HG03280 (cell line): Measurements from ENCODE around the gene ZNF747.

Experiments used
- ATAC-seq: cut with Tn5 transposase; IDR thresholded peaks from one replicate; pipeline ENCODE4 v1.9.1; 2021; ENCODE audit warnings: mild to moderate bottlenecking, moderate library complexity; ENCODE audit not compliant: unreplicated experiment

ZNF747 gene

DNA sequence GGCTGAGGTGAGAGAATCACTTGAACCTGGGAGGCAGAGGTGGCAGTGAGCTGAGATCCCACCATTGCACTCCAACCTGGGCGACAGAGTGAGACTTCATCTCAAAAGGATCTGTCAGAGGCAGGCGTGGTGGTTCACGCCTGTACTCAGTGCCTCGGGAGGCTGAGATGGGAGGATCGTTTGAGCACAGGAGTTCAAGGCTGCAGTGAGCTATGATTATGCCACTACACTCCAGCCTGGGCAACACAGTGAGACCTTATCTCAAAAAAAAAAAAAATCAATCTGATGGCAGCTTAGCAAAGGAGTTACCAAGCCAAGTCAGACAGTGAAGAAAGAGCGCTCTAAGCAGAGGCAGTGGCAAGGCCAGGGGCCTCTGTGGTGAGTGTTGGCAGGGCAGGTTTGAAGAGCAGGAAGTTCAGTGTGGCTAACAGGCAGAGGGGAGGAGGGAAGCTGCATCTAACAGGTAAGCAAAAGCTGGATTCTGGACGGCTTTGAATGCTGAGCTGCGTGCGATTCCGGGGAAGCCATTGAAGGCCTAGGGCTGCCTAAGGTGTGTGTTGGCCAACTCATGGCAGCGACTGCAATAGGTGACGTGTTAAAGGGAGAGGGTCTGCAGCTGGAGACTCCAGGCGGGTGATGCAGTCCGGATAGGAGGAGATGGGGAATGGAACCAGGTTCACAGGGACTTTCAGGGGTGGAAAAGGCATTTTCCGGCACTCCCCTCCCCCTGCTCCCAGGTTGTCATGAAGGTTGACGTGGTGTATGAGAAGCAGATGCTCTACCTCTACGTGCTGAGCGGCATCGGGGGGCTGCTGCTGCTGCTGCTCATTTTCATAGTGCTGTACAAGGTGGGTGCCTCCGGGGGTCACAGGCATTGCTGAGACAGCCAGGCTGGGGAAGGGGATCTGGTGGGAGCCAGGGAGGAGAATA lies 15.3 kb downstream of the ZNF747 start:
- no peak for ATAC-seq

DNA sequence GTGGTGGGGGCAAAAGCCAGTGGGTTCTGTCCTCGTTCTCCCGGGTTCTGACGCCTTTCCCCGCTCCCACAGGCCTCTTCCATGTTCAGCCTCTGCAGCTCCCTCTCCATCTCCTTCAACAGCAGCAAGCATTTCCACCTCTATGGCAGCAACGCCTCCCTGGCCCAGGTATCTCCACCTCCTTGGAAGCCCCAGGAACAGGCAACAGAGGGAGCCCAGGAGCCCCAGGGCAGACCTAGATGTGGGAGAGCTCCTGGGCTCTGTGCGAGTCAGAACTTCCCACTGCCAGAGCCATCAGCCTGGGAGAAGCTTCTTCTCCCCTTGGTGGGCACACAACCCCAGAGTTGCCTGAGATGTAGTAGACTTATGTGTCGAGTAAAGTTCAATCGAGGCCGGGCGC lies 16.1 kb downstream of the ZNF747 start:
- ATAC-seq = no peak

DNA sequence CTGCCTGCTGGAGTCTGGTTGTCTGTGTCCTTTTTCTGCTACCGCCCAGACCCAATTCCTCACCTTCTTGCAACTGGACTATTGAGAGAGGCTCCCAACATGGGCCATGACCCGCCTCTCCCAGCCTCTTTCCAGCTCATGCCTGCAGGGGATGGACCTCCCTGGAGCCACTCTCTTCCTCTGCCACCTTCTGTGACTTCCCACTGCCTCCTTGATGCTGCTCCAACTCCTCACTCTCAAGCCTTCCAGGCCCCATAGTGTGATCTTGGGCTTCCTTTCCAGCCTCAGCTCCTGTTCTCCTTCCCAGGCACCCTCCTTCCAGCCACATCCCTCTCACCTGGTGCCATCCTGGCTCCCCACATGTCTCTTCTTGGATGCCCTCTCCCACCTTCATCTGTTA lies 19.4 kb downstream of the ZNF747 start:
- ATAC-seq = no peak

DNA sequence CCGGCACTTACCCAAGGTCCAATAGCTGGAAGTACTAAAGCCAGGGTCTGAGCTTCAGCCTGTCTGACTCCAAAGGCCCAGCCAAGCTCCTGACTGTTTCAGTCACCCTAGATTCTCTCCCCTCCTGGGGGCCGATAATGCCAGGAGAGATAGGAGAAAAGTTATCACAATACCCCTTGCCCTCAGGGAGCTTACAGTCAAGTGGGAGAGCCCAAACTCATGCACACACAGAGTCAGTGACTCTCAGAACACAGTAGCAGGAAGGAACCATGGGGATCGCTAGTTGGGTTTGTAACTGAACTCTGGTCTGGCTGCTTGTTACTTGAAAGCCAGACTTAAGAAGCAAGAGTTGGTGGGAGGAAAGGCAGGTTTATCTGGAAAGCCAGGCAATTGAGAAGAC lies 23.1 kb downstream of the ZNF747 start:
- no peak for ATAC-seq

DNA sequence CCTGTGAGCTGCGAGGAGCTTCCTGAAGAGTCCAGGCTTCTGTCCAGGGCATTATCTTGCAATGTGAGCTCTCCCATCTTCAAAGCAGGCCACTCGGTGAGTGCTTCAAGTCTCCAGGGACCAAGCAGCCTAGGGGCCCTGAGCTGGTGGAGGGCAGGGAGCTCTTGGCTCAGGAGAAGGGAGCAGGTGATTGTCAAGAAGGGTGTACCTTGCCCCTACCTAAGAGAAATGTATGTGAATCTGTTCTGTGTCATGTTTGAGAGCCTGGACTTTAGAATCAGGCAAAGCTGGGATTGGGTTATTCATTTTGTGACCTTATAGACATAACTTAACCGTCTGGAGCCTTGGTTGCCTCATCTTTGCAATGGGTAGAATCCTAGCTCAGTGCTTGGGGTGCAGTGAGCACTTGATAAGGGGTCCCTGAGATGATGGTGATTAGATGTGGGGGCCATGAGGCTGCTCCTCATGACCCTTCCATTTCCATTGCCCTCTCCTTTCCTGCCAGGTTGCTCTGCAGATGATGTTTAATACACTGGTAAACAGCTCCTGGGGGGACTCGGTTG lies 24.2 kb downstream of the ZNF747 start:
- ATAC-seq = no peak

DNA sequence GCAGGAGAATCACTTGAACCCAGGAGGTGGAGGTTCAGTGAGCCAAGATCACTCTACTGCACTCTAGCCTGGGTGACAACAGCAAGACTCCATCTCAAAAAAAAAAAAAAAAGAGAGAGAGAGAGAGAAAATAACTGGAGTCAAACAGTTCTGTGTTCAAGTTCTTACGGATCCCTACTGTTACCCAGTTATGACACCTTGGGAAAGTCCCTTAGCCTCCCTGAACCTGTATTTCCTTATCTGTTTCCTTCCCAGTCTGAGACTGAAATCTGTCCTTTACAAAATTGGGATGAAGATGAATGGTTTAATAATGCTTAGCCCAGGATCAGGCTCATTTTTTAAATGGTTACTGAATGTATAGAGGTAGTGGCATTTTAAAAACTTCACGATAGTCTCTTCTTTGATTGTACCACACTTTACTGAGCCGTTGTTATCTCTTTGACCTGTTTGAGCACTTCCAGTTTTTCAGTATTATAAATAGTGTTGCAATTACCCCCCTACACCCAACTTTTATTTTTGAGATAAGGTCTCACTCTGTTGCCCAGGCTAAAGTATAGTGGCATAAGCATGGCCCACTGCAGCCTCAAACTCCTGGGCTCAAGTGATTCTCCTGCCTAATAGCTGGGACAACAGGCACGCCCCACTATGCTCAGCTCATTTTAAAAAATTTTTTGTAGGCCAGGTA lies 25.4 kb downstream of the ZNF747 start:
- ATAC-seq = no peak

DNA sequence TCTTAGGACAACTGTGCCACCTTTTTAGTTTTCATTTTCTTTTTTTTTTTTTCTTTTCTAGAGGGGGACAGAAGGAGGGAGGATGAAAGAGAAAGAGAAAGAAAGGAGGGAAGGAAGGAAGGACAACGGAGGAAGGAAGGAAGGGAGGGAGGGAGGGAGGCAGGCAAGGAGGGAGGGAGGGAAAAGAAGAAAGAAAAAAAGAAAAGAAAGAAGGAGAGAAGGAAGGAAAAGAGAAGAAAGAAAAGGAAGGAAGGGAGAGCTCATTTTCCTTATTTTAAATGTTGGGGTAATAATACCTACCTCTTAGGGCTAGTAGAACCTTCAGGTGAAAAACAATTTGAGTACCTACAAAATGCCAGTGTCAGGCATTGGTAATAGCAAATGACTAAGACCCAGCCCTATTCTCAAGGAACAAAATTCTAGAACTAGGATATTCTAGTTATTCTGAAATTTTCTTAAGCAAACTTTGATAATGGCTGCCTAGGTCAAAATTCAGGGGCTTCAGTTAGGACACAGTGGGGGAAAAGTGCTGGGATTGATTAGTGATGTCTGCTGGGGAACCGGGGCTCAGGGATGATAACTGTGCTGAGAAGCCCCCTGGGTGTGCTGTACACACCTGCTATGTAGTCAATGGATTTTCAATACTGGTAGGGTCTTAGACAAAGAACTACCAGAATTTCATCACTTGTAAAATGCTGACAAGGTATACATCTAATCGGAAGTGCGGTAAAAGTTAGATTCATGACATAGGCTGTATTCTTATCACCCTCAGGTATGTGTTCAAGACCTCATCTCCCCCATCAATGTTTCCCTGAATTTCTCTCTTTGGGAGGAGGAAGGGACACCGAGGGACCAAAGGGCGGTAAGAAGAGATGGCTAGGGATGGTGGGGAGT lies 31.0 kb downstream of the ZNF747 start:
- ATAC-seq = no peak

DNA sequence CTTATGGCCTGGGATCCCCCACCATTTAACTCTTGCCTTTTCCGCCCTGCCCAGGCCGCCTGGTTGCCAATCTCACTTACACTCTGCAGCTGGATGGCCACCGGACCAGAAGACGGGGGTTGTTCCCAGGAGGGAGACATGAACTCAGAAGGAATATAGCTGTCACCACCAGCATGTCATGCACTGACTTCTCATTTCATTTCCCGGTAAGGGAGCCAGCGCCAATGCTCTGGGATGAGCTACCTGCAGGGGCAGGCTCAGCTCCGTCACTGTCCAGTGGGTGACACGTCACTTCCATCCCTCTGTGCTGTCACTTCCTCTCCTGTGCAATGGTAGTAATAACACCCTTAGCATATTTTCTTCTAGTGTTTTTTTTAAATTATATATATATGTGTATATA lies 35.4 kb downstream of the ZNF747 start:
- ATAC-seq = no peak

DNA sequence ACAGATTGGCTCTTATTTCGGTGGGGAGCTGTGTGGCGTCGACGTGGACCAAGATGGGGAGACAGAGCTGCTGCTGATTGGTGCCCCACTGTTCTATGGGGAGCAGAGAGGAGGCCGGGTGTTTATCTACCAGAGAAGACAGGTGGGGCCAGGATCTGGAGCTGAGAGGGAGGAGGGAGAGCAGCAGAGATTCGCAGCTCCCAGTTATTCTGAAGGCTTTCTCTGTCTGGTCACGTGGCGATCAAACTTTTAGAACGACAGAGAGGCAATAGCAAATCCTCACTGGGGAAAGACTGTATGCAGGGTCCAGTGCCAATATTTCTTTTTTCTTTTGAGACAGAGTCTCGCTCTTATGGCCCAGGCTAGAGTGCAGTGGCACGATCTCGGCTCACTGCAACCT lies 39.9 kb downstream of the ZNF747 start:
- ATAC-seq = no peak

DNA sequence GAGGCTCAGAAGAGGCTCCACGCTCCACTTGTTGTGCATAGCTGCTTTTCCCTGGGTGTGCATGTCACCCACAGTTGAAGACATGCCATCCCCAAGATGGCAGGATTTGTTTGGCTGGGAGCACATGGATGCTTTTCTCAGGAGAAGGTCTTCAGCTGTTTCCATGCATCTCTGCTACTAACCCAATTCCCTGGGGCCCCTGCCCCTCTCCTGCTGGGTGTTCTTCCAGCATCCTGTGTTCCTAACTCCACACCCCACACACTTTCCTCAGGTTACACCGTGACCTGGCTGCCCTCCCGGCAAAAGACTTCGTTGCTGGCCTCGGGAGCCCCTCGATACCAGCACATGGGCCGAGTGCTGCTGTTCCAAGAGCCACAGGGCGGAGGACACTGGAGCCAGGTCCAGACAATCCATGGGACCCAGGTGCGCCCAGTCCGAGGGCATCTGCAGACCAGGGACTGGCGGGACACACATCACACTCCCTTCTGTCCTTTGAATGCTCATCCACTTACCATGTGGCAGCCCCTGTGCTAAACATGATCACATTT lies 40.6 kb downstream of the ZNF747 start:
- no peak for ATAC-seq

DNA sequence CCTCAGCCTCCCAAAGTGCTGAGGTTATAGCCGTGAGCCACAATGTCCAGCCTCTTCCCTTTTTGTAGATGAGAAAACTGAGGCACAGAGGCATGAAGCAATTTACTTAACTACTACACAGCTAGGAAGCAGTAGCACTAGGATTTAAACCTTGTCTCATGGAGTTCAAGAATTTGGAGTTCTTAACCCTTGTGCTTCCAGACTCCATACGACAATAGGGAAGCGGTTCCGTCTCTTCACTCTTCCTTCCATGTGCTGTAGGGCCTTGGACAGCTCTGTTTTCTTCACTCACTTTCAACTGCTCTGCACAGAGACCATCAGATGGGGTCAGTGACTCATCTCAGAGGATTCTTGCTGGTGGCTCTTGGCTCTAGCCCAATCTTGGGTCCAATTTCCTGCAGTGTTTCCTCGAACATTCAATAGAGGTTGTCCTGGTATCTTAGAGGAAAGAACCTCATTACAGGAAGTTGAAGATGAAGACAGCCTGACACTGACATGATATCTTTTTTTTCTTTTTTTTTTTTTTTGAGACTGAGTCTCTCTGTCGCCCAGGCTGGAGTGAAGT lies 42.8 kb downstream of the ZNF747 start:
- ATAC-seq = no peak

DNA sequence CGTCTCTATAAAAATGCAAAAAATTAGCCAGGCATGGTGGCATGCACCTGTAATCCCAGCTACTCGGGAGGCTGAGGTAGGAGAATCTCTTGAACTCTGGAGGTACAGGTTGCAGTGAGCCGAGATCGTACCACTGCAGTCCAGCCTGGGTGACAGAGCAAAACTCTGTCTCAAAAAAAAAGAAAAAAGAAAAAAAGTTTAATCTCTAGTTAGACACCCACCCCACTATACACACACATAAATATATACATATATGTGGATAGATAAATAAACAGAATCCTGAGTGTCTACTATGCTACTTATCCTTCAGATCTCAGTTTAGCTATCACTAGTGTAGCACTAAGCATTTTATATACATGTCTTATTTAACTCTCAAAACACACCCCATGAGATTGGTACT lies 43.4 kb downstream of the ZNF747 start:
- no peak for ATAC-seq

DNA sequence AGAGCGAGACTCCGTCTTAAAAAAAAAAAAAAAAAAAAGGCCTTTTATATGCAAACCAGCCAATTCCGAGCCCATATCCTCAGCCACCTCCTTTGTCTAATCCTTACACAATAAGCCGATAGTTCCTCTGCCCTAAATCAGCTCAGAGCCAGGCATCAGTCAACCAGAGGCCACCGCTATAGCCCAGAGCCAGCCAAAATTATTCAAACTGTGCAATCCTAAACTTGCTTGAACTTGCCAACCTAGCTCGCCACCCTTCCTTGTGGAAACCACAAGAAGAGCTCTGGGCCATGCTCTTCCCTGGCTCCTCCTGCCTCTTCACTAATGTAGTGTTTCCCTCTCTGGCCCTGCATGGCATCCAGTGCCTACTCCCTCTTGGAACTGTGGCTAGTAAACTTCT lies 44.4 kb downstream of the ZNF747 start:
- no peak for ATAC-seq

DNA sequence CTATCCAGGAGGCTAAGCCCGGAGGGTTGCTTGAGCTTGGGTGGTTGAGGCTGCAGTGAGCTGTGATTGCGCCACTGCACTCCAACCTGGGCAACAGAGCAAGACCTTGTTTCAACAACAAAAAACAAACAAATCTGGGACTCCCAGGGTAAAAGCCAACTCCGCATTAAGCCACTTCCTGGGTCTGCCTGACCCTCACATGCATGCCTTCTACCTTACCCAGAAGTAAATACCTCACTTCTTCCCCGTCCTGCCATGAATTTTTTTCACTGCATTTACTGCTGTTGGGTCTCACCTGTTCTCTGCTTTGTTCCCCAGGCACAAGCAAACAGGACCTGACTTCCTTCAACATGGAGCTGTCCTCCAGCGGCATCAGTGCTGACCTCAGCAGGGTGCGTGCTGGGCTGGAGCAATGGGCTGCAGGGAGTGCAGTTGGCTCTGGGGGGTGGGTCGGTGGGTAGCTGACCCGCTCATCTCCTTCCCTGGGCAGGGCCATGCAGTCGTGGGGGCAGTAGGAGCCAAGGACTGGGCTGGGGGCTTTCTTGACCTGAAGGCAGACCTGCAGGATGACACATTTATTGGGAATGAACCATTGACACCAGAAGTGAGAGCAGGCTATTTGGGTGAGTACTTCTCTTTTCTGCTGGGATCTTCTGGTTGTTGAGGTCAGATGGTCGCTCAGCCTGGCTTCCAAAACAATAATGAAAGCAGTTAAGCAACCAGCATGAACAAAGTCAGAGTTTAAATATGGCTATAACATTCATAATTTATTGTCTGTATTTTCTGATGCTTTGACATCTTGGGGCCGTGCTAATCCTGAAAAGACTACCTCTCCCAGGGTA lies 45.7 kb downstream of the ZNF747 start:
- no peak for ATAC-seq

DNA sequence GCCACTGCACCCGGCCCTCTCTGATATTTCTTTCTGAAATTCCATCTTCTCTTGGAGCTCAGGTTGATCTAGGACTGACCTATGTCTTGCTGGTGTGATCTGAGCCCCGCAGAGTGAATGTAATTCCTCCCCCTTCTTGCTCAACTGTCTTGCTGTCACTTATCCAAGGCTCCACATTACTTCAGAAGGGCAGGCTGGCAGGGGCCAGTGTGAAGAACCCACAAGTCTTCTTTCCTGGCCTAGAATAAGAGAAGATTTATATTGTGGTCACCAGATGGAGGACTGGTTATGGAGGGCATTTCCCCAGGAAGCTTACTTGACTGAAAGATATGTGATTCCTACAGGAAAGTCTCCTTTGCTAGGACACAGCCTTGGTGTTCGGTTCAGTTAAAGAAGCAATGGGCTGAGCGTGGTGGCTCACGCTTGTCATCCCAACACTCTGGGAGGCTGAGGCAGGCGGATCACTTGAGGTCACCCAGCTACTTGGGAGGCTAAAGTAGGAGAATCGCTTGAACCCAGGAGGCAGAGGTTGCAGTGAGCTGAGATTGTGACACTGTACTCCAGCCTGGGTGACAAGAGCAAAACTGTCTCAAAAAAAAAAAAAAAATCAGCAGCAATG lies 48.7 kb downstream of the ZNF747 start:
- no peak for ATAC-seq

DNA sequence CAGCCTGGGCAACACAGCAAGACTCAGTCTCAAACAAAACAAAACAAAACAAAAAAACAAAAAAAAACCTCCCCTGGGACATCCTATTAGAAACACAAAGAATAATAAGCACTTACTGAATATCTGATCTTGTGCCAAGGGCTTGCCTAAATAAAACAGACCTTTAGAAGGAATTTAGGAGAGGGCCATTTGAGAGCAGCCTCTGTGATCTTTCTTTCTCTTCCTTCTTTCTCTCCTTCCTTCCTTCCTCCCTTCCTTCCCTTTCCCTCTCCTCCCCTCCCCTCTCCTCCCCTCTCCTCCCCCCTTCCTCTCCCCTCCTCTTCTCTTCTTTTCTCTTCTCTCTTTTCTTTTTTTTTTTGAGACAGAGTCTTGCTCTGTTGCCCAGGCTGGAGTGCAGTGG lies 49.8 kb downstream of the ZNF747 start:
- ATAC-seq = no peak

DNA sequence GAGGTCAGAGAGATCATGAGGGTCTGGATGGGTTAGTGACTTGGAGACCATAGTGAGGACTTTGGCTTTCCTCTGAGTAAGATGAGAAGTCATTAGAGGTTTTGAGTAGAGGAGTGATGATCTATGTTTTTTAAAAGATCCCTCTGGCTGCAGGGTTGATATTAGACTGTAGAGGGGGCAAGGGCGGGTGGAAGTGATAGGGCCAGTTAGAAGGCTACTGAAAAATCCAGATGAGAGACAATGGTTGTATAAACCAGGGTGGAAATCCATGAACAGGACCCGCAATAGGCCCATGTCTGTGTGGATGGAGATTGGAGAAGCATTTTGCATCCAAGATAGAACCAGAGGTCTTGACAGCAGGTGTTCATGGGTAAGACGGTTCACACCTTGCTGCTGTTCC lies 52.3 kb downstream of the ZNF747 start:
- no peak for ATAC-seq

DNA sequence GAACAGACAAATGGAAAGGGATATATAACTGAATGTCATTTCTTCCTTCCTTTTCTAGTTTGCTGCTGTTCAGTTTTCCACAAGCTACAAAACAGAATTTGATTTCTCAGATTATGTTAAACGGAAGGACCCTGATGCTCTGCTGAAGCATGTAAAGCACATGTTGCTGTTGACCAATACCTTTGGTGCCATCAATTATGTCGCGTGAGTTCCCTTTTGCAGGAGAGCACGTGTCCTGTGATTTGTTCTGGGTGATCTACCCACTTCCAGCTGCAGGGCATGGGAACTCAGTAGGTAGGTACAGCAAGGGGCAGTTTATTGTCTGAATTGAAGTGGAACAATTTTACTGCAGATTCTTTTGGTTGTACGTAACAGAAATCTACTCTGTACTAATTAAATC lies 53.3 kb downstream of the ZNF747 start:
- no peak for ATAC-seq
